ENCODE data around the gene TRAF7.
"Not testable (repeated sequence)": the region's sequence is repeated elsewhere in the genome, so short reads cannot be mapped to it uniquely, and the experiment has no call there.

Gene TRAF7

DNA sequence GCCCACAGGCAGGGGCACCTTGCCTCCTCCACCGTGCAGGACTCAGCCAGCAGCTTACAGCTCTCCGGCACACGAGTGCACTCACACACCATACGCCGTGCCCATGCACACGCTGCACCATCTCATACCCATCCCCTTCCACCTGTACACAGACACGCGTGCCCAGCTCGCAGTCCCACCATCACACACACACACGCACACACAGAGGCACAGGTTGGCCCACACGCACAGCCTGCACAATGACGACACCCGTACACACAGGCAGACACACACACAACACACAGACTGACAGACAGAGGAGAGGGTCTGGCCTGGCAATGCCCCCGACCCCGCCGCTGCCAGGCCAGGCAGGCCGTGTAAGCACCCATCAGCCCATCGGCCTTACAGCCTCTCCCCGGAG is 28.8 kb downstream of the TRAF7 start:
- no peak for FAIRE-seq

DNA sequence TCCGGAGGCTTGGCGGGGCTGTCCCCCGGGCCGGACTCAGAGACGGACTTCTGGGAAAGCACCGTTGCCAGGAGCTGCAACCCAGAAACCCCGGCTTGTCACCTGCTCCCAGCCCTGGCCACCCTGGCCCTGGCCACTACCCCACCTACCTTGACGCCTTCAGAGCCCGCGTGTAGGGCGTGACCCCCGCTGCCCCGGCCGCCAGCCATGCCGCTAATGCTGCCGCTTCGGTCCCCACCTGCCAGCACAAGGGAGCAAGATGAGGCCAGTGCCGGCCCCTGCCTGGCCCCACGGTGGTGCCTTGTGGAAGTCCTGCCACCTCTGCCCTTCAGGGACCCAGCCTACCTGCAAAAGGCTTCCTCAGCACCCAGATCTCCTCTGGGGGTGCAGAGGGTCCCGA is 29.4 kb downstream of the TRAF7 start:
- FAIRE-seq = no peak

DNA sequence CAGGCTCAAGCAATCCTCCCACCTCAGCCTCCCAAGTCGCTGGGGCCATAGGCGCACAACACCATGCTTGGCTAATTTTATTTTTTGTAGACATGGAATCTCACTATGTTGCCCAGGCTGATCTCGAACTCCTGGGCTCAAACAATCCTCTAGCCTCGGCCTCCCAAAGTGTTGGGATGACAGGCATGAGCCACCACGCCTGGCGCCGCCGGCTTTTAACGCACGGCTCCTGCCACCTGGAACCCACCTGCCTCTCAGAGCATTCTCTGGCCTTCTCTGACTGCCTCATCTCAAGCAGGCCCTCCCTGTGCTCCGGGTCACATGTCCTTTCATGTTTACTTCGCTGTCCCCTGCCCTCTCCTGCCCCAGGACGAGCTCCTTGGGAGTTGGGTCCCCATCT is 30.5 kb downstream of the TRAF7 start:
- FAIRE-seq = no peak

DNA sequence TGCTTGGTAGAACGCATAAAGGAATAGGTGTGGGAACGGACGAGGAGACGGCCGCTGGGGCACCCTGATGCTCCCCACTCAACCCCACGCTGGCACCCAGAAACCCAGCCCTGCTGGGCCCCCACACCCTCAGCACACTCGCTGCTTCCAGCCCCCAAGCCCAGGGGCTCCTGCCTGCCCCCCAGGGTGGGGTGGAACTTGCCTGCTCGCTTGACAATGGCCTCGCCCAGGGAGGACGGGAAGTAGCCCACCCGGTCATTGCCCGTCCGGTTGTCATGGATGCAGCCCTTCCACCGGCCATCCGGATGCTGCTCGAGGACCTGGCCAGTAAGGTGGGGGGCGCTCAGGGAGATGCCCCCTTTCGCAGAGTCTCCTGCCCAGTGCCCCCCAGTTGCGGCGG is 30.9 kb downstream of the TRAF7 start:
- no peak for FAIRE-seq

DNA sequence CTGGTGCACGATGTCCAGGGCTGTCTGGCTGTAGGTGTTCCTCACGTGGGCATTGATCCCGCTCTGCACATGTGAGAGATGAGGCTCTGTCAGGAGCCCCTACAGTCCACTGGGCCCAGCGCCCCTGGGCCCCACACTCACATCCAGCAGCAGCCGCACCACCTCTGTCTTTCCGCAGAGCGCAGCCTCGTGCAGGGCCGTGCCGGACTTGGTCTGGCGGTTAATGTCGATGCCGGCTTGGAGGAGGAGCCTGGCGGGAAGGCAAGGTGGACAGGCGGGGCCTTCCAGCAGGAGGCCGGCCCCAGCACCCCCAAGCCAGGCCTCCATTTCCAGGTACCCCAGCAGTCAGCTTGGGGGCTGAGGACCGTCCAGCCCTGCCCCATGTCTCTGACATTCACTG is 31.6 kb downstream of the TRAF7 start:
- no peak for FAIRE-seq

DNA sequence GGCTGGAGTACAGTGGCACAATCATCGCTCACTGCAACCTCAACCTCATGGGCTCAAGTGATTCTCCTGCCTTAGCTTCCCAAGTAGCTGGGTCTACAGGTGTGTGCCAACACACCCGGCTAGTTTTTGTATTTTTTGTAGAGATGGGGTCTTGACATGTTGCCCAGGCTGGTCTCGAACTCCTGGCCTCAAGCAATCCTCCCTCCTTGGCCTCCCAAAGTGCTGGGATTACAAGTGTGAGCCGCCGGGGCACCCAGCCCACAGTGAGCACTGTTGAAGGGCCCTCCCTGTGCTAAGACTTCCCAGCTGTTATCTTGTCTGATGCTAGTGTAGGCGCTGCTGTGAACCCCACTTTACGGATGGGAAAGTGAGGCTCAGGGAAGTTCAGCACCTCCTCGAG is 32.8 kb downstream of the TRAF7 start:
- FAIRE-seq = no peak

DNA sequence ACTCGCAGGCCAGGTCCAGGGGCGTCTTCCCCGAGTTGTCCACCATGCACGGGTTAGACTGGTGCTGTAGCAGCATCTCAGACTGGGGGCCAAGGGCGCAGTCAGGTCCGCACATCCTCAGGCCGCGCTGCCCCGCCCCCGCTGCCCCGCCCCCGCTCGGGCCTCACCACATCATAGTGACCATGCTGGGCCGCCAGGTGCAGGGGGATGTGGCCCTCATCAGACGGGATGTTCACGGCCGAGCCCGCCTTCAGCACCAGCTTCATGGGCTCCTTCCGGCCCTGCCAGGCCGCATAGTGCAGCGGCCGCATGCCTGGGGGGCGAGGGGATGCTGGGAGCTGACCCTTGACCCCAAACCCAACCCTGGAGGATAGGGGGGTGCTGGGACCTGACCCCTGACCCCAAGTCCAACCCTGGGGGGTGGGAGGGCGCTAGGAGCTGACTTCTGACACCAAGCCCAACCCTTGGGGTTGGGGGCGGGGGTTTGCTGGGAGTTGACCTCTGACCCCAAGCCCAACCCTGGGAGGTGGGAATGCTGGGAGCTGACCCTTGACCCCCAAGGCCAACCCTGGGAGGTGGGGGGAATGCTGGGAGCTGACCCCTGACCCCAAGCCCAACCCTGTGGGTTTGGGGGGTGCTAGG is 33.8 kb downstream of the TRAF7 start:
- no peak for FAIRE-seq

DNA sequence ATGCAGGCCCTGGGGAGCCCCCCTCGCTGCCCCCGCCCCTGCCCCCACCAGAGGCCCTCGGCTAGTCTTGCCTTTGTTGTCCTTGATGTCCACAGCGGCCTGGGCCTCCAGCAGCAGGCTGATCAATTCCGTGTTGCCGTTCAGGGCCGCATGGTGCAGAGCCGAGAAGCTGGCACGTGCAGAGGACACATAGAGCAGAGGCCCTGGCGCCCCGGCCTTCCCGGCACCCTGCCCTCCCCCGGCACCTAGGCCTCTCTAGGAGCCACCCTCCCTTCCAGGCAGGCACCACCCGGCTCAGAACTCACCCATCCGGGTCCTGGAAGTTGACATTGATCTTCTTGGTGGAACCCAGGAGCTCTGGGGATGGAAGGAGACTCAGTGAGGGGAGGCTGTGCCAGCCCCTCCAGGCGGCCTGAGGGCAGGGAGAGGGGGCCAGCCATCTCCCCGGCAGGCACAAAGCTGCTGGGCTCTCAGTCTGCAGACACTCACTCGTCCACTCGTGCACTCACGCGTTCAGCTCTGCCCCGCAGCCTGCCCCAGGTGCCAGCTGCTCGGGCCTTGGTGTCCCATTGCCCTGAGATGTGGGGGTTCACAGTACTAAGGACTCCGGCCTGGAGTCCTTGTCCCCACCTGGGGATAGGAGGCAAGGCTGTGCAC is 34.5 kb downstream of the TRAF7 start:
- no peak for FAIRE-seq

DNA sequence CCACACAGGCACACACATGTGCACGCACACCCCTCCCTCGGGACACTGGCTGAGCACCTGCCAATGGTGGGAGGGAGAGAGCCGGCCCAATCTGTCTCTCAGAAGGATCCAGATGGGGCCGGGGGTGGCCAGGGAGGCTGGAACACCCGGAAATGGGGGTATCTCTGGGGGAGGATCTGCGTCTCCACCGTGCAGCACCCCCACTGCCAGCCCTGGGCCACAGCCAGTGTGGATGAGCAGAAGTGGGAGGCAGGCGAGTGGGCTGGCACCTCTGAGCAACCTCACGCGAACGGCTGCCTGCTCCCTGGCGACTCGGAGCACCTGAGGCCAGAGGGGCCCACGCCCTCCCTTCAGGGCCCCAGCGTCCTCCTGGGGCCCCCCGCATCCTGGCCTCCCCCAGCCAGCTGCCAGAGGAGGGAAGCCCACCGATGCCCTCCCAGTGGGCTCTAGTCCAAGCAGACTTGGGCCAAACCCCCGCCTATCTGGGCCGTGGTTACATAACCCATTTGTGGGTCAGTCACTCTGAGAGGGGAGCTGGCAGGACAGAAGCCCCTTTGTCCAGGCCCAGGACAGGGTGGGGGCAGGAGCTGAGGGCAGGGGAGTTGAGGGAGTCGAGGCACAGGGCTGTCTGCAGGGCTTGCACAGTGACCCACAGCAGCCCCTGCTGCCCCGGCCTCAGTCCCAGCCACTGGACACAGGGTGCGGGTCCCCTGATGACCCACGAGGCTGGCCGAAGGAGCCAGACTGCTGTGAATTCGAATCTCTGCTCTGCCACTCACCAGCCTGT is 35.3 kb downstream of the TRAF7 start:
- FAIRE-seq = no peak

DNA sequence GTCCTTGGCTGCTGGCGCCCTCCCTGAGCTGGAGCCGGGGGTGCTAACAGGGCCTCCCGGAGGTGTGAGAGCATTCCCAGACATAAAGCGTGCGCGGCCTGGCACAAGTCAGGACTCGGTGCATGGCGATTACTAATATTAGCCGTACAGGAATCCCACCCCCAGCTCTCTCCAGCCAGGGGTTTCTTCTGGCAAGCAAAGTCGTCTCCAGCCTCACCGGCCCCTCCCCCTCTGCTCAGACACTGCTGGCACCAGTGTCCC is 35.8 kb downstream of the TRAF7 start:
- FAIRE-seq = no peak

DNA sequence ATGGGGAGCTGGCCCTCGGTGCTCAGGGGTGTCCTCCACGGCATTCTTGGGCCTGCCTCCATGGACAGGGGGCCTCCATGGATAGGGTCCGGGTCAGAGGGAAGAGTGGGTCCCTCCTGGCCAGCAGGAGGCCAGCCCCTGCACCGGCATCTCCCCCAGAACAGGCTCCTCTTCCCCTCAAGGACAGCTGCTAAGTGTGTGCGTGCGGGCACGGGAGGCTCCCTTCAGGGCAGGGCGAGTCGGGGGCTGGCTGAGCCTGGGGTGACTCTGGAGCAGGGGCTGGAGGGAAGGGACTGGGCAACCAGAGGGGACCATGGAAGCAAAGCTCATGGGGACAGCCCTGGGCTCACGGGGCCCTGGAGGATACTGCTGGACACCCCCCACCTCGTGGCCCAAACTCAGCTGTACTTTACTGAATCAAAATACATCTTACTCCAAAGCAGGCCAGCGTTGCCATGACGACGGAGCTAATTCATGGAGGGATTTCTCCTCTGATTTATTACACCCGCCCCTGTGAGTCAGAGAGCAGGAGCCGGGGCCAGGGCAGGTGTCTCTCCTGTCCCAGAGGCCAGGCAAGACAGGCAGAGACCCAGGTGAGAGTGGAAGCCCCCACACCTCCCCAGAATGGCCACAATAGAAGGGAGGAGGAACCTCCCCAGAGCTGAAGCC is 38.7 kb downstream of the TRAF7 start:
- FAIRE-seq = no peak

DNA sequence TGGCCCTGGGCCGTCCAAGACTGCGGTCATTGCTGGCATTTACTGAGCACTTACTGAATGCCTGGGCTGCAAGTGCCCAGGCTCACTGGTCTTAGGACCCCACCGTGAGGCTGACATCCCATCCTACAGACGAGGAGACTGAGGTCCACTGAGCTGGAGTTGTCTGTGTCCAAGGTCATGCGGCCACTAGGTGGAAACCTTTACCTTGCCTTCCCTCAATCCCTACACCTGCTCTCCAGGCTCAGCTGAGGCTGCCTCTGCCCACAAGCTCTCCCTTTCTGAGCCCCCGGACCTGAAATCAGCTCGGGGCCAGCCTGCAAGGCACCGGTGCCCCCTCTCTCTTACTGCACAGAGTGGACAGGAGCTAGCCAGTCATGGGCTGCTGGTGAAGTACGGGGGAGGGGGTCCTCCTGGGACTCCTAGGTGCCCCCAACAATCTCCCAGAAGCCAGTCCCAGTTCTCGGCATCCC is 39.3 kb downstream of the TRAF7 start:
- FAIRE-seq = peak; percentile 60

DNA sequence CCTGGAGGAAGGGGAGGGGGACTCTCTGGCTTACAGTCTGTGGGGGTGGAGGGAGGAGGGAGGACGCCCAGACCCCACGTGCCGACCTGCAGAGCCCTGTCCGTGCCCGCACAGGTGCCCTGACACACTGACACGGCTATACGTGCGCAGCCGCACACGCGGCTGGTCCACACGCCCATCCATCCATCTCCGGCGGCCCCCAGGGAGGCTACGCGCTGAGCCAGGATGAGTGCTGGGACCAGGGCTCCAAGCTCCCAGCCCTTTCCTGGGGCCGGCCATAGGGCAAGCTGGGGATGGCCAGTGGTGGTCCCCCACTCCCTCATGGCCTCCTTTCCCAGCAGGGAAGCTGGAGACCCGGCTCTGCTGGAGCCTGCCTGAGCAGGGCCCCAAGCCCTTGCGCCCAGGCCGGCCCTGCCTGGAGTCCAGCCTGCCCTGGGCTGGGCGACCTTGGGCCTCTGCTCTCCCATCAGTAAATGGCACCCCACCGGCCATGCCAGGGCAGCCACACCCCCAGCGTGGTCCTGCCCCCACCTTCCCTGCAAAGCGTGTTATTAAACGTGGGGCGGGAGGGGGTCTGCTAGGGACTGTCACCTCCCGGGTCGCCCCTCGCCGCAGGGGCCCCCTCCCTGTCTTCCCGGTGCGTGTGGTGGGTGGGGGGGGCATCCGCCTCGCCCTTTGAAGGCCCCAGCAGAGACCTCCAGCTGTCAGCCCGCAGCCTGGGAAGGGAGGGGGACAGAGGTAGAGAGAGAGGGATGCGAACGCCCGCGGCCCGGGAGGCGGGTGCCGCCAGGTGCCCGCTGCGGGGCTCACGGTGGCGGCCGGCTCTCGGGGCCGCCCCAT is 40.0 kb downstream of the TRAF7 start:
- no peak for FAIRE-seq

DNA sequence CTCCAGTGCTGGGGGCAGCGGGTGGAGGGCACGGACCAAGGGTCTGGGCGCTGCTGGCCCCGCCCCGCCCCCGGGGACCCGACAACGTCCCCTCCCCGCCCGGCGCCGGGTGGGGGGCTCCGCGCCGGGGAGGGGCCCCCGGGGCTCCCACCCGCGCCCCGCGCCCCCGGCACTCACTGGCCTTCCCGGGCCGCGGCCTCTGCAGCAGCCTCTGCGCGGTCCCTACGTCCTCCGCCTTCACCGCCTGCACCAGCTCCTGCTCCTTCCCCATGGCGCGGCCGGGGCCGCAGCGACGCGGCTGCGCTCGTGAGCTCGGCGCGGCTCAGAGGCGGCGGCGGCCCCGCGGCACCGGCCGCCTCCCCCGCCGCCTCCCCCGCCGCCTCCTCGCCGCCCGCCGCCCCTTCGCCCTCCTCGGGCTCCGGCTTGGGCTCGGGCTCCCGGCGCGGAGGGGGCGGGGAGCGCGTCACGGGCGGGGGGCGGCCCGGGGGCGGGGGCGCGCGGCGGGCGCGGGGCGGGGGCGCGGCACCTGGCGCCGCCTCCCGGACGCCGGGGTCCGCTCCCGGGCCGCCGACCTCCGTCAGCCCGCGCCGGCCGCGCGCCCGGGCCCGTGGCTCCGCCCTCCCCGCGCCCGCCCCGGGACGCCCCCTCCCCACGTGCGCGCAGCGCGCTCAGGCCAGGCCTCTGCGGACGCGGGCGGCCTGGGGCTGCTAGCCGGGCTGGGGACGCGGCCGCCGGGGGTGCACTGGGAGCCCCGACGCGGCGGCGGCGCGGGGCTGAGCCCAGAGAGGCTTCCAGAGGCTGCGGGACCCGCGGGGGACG is 40.8 kb downstream of the TRAF7 start, which contains the start of gene CASKIN1:
Gene CASKIN1 (minus strand): TSS at position 444 of the 819 bp plus-strand sequence. CDS start 173 bp downstream, at position 271.
- FAIRE-seq = no peak

DNA sequence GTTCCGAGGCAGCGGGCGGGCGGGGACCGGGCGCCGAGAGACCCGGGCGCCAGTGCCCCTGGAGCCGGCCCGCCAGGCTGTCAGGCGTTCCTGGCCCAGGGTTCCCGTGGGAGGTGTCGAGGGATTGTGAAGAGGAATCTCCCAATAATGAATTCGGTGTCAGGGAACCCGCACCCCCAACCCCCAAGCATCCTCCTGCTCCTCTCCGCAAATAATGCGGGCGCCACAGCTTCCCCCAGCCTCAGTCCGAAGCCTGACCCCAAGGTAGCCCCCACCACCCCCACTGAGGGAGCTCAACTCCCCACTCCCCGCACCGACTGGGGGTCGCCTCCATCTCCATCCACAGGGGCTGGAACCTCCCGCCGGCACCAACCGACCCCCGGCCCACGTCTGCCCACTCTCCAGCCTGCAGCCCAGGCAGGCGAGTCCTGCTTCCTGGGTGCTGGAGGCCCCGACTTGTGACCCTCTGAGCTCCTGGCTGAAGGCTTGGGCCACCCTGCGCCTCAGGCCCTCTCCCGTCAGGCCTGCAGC is 41.5 kb downstream of the TRAF7 start:
- no peak for FAIRE-seq

DNA sequence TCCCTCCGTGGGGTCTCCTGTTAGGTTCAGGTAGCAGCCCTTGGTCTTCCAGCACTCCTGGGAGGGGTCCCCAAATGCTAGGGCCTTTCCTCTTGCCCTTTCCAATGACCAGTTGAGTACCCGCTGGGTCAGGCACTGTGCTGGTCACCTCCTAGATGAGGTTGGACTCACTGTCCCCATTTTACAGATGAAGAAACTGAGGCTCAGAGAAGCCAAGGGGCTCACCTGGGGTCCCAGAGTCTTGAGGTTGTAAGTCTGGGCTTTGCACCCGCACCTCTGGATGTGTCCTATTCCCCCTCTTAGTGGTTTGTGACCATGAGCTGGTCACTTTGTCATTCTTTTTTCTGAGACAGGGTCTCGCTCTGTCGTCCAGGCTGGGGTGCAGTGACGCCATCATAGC is 42.2 kb downstream of the TRAF7 start:
- FAIRE-seq = no peak

DNA sequence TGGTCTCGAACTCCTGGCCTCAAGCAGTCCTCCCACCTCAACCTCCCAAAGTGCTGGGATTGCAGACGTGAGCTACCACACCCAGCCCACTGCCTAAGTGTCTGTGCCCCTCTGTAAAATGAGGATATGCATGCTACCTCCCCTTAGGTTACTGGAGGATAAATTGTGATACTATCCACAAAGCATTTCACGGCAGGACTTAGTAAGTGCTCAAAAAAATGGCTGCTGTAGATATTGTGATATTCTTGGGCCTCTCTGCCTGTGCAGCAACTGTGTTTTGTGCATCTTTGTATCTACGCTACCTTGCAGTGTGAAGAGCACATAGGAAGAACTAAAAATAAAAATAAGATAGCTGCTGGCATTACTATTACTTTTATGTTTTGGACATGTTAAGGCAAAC is 42.7 kb downstream of the TRAF7 start:
- no peak for FAIRE-seq

DNA sequence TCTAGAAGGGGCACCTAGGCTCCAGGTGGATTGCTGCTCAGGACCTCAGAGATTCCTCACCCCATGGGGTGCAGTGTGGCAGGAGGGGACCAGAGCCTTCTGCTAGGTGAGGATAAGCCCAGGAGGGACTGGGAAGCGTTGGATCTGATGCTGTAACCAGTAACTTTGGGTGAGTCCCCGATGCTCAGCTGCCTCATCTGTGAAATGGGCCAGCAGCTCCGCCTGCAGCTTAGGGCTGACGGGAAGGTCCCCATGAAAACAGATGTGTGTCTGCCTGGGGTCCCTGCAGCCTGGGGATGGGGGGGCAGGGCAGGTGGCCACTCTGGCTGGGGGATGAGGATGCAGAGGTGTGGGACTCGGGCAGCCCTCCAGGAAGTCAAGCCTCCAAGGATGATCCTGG is 43.5 kb downstream of the TRAF7 start:
- no peak for FAIRE-seq

DNA sequence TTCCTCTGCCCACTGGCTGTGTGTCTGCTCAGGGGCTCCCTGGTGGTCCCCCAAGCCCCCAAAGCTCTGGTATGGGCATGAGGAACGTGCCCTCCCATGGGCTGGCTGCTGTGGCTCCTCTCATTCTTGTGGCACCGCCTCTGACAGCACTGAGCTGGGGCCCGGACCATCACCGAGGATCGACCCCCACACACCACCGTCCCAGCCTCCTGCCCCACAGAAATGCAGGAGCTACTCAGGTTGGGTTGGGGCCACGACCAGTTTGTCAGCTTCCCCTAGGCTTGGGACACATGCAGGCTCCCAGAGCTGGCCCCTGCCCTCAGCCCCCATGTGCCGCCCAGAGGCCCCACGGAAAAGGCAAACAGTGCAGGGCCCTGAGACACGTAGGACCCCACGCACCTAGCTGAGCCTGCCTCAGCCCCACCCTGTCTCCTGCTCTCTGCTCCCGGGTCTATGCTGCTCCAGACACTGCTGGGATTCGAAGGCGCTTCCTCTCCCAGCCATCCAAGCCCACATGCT is 44.1 kb downstream of the TRAF7 start:
- FAIRE-seq = no peak

DNA sequence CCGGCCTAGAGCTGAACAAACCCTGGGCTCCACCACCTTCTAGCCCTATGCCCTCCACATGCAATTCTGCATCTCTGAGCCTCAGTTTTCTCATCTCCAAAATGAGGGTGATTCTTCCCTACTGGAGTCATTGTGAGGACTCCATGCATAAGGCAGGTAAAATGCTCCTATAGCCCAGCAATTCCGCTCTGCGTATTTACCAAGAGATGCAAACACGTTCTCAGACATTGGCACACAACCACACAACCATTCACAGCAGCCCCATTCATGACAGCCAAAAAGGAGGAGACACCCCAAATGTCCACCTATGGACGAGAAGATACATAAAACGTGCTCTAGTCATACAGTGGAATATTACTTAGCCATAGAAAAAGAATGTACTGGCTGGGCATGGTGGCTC is 44.7 kb downstream of the TRAF7 start:
- no peak for FAIRE-seq

DNA sequence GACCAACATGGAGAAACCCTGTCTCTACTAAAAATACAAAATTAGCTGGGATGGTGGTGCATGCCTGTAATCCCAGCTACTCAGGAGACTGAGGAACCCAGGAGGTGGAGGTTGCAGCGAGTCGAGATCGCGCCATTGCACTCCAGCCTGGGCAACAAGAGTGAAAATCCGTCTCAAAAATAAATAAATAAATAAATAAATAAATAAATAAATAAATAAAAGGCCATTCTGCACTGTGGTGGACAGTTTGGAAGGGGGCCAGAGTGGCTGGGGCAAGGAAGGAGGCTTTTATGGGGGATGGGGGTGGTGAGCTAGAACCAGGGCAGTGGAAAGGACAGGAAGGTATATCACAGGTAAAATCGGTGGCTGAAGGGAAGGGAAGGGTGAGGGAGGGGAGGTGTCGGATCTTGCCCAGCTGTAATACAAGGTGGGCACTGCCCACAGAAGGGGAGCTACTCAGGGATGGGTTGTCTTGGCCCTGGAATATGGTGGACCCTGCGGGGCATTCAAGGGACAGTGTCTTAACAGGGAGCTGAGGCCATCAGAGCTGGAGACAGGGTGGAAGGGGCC is 47.6 kb downstream of the TRAF7 start:
- not testable (repeated sequence) for FAIRE-seq
